Endodermal cell (in vitro differentiated cells): ENCODE results near the gene CCDC74A. TPM values are rescaled to one million over a fixed set of nuclear protein-coding genes. Genes with fewer than 3 reads are reported as not detected.
"Not testable (repeated sequence)": the region's sequence is repeated elsewhere in the genome, so short reads cannot be mapped to it uniquely, and the experiment has no call there.

ENCODE experiments used
- DNase-seq: peaks from one replicate; pipeline ENCODE4 v3.0.0-alpha.2; 2017
- H3K27ac ChIP-seq: 2 replicates; pipeline ENCODE4 v1.5.1; 2013; ENCODE audit warnings: mild to moderate bottlenecking, low read depth, low read length, moderate library complexity
- H3K27me3 ChIP-seq: 2 replicates; pipeline ENCODE4 v1.6.1; 2013; ENCODE audit warnings: mild to moderate bottlenecking, low read length, moderate library complexity; ENCODE audit not compliant: insufficient read depth, control insufficient read depth, poor library complexity, severe bottlenecking
- H3K36me3 ChIP-seq: 2 replicates; pipeline ENCODE4 v1.7.0; 2013; ENCODE audit warnings: mild to moderate bottlenecking, low read length, moderate library complexity; ENCODE audit not compliant: control insufficient read depth, insufficient read depth
- H3K4me1 ChIP-seq: one replicate; pipeline ENCODE4 v1.7.0; 2013; ENCODE audit warnings: low read length; ENCODE audit not compliant: control insufficient read depth, insufficient read depth
- H3K4me3 ChIP-seq: 2 replicates; pipeline ENCODE4 v1.5.1; 2013; ENCODE audit warnings: mild to moderate bottlenecking, low read length, moderate library complexity
- H3K9ac ChIP-seq: 2 replicates; pipeline ENCODE4 v1.6.1; 2013; ENCODE audit warnings: mild to moderate bottlenecking, low read length, moderate library complexity; ENCODE audit not compliant: poor library complexity, severe bottlenecking; ENCODE audit errors: extremely low read depth
- H3K9me3 ChIP-seq: 2 replicates; pipeline ENCODE4 v1.6.1; 2013; ENCODE audit warnings: mild to moderate bottlenecking, low read length, moderate library complexity; ENCODE audit not compliant: control insufficient read depth
- H3K27ac Mint-ChIP-seq: 2 replicates; pipeline ENCODE4 v1.8.0; 2020; ENCODE audit warnings: mixed read lengths
- H3K27me3 Mint-ChIP-seq: 2 replicates; pipeline ENCODE4 v1.8.0; 2021; ENCODE audit warnings: mild to moderate bottlenecking, mixed read lengths; ENCODE audit not compliant: insufficient read depth
- H3K36me3 Mint-ChIP-seq: 2 replicates; pipeline ENCODE4 v1.8.0; 2020; ENCODE audit warnings: low read depth, mixed read lengths
- H3K4me1 Mint-ChIP-seq: 2 replicates; pipeline ENCODE4 v1.8.0; 2020; ENCODE audit warnings: mixed read lengths
- H3K4me3 Mint-ChIP-seq: 2 replicates; pipeline ENCODE4 v1.8.0; 2020; ENCODE audit warnings: mild to moderate bottlenecking, moderate library complexity, mixed read lengths
- H3K9me3 Mint-ChIP-seq: 2 replicates; pipeline ENCODE4 v1.8.0; 2020; ENCODE audit warnings: mild to moderate bottlenecking, mixed read lengths
- CTCF ChIP-seq: fragments of 200-600 bp; sonication (generic); conservative IDR thresholded peaks from 2 replicates; pipeline ENCODE4 v1.5.0; 2021; ENCODE audit warnings: antibody characterized with exemption, mild to moderate bottlenecking
- WGBS, 2 experiments: methylation state at CpG; one replicate each; pipeline versions ENCODE4 v1.1.5 to v1.1.7; 2013; ENCODE audit warnings: missing lambda C conversion rate in 2 of 2, mixed read lengths in 1 of 2; ENCODE audit not compliant: insufficient coverage in 1 of 2, insufficient read length in 1 of 2; 5-methylcytosine and 5-hydroxymethylcytosine counted together
- total RNA-seq, 2 donors: library from RNA; stranded (reverse); fragmentation: NEBNext Ultra II Directional in 1 of 2; extraction: Animal tissue kit (Norgen Biotek cat#: 25700) in 1 of 2; gene quantifications; 2 replicates in 1 of 2; 3 replicates in 1 of 2; pipeline ENCODE4 v1.2.1, GENCODE V29; 2021

Gene CCDC74A
- total RNA-seq, 2 donors from 2014 or later = 17.3 to 29.9 TPM

GRCh38 chr2:131483981-131484820 lies 43.5 kb upstream of the CCDC74A start:
- not testable (repeated sequence) for H3K27ac Mint-ChIP-seq, H3K4me3 ChIP-seq, H3K4me3 Mint-ChIP-seq, H3K36me3 ChIP-seq, H3K9me3 ChIP-seq, H3K27ac ChIP-seq, H3K9me3 Mint-ChIP-seq, DNase-seq, H3K27me3 ChIP-seq, H3K9ac ChIP-seq, H3K27me3 Mint-ChIP-seq, H3K4me1 ChIP-seq, H3K4me1 Mint-ChIP-seq
- peaks cover 21% of the 10 kb centered on the region for H3K36me3 Mint-ChIP-seq
- 93 to 99% methylated on average over 8 to 24 of the region's 24 CpGs for WGBS, 2 experiments

DNA sequence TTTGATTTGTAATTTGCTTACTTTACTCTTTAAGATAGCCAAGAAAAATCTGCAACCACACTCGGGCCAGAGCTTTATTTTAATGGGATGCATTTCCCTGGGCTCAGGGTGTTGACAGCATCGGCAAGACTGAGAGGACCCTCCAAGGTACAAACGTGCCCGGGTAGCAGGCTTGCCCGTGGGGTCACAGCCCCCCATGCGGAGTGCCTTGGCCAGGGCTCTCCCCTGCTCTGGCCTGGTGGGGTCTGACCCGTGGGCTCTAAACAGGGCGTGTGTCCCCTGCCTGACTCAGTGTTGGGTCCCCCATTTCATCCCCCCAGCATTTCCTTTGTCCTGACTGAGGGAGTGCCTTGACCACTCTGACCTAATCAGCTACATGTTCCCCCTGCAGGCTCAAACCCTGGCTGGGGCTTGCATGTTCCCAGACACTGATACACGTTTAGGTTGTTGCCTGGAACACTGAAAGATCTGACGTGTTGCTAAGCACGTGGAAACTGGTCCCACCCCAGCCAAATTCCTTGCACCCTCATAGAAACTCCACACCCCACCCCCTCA lies 42.7 kb upstream of the CCDC74A start:
- H3K9me3 ChIP-seq, H3K27me3 Mint-ChIP-seq, H3K36me3 ChIP-seq, H3K4me1 Mint-ChIP-seq, H3K9ac ChIP-seq, H3K4me3 Mint-ChIP-seq, H3K9me3 Mint-ChIP-seq, DNase-seq, H3K27ac ChIP-seq, H3K27me3 ChIP-seq, H3K4me1 ChIP-seq, H3K27ac Mint-ChIP-seq, H3K4me3 ChIP-seq: not testable (repeated sequence)
- WGBS, 2 experiments = 92 to 97% methylated on average over 6 to 11 of the region's 11 CpGs
- H3K36me3 Mint-ChIP-seq = peaks cover 21% of the 10 kb centered on the region

DNA sequence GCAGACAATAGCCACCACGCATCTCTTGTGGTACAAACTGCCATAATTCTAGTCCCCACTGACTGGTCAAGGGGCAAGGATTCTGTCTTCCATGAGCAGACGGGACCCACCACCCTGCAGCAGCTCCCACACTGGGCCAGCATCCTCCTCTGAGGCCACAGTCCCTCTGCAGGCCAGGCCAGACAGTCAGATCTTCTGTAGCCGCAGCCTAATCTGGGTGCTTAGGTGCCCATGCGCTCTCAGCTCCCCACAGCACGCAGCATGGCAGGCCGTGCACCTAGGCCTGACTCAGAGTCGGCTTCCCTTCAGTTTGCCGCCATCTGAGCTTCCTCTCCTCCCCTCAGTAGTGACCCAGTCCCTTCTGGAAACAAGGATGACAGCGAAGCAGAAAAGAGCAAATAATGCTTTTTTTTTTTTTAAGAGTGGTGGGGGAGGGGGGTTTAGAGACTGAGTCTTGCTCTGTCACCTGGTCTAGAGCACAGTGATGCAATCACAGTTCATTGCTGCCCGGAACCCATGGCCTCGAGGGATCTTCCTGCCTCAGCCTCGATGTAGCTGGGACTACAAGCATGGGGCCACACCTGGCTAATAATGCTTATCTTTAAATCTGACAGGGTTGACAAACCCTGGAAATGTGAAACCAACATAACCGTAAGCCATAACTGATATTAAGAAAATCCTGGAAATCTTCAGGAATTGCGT lies 41.3 kb upstream of the CCDC74A start:
- DNase-seq, H3K27me3 ChIP-seq, H3K4me3 ChIP-seq, H3K9me3 Mint-ChIP-seq, H3K36me3 ChIP-seq, H3K4me1 Mint-ChIP-seq, H3K9me3 ChIP-seq, H3K4me3 Mint-ChIP-seq, H3K27me3 Mint-ChIP-seq, H3K9ac ChIP-seq, H3K27ac ChIP-seq, H3K4me1 ChIP-seq: not testable (repeated sequence)
- 90 to 92% methylated on average over 6 to 14 of the region's 14 CpGs for WGBS, 2 experiments
- Mint-ChIP-seq H3K27ac (peak overlapping the region; percentile 61), H3K36me3 (peaks cover 21% of the 10 kb centered on the region)

- H3K36me3 ChIP-seq = no peaks in the 10 kb centered on the region
- WGBS, 2 experiments = 86 to 93% methylated on average over 3 to 14 of the region's 14 CpGs
- no peaks in the 10 kb centered on the region for H3K27me3 ChIP-seq
- Mint-ChIP-seq H3K4me1 (peaks cover 8% of the 10 kb centered on the region), H3K9me3 (no peaks in the 10 kb centered on the region), H3K27ac (no peak overlapping the region), H3K4me3 (no peak overlapping the region), H3K36me3 (peaks cover 11% of the 10 kb centered on the region), H3K27me3 (no peaks in the 10 kb centered on the region)
- no peak overlapping the region for H3K4me3 ChIP-seq
- DNase-seq = no peak
- H3K9me3 ChIP-seq = no peaks in the 10 kb centered on the region
- H3K27ac ChIP-seq = no peak overlapping the region
- TF ChIP-seq CTCF = no peak
- no peaks in the 10 kb centered on the region for H3K4me1 ChIP-seq
- H3K9ac ChIP-seq = no peak overlapping the region
These were observed 39.1 kb upstream of the CCDC74A start for GRCh38 chr2:131488306-131489205.

GRCh38 chr2:131490616-131491468 lies 36.8 kb upstream of the CCDC74A start:
- H3K27ac Mint-ChIP-seq, H3K27ac ChIP-seq, H3K9ac ChIP-seq, H3K36me3 Mint-ChIP-seq, H3K27me3 ChIP-seq, H3K4me1 ChIP-seq, H3K27me3 Mint-ChIP-seq, H3K9me3 Mint-ChIP-seq, H3K36me3 ChIP-seq, H3K9me3 ChIP-seq: not testable (repeated sequence)
- Mint-ChIP-seq H3K4me3 (peak overlapping the region; percentile 95), H3K4me1 (peaks cover 15% of the 10 kb centered on the region)
- peak; percentile 57 for DNase-seq
- 43 to 69% methylated on average over 1 to 19 of the region's 20 CpGs for WGBS, 2 experiments
- H3K4me3 ChIP-seq = peak overlapping the region; percentile 77
